Effector CD4-positive, alpha-beta T cell (primary cell): Measurements from ENCODE around the gene GULP1.
"Not testable (repeated sequence)": the region's sequence is repeated elsewhere in the genome, so short reads cannot be mapped to it uniquely, and the experiment has no call there.

Source experiments
- DNase-seq: peaks from one replicate; pipeline ENCODE4 v3.0.0-alpha.2; 2020

The GULP1 gene

DNA sequence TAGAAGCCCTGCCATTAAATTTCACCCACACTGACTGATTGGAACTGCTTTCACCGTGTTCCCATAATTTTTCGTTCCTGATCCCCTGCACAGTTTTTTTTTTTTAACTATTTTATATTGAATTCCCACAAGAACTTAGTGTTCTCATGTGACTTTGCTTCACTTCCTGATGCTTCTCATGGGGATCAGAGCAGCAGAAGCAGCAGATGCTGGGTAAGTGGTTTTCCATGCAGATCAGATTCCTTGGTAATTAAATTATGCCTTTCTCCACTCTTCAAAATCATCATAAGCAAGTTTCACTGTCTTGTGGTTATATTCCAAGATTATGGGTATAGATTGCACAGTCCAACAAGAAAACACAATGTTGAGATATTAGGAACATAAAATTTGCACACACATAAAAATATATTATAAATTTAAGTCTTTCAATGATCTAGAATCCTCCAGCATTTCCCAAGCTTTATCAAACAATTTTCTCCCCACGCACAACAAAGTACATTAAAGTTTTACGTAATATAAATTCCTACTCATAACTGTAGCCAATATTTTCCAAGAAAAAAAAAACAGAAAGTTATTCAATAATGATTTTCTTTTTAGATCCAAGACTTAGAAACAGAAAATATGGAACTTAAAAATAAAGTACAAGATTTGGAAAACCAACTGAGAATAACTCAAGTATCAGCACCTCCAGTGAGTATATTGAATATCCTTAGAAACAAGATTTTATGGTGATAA, 277.9 kb downstream of the GULP1 start:
- no peak for DNase-seq

- no peak for DNase-seq
These were observed 278.7 kb downstream of the GULP1 start for GRCh38 chr2:188570370-188570769.

- no peak for DNase-seq
These were observed 280.0 kb downstream of the GULP1 start for GRCh38 chr2:188571543-188572303.

DNA sequence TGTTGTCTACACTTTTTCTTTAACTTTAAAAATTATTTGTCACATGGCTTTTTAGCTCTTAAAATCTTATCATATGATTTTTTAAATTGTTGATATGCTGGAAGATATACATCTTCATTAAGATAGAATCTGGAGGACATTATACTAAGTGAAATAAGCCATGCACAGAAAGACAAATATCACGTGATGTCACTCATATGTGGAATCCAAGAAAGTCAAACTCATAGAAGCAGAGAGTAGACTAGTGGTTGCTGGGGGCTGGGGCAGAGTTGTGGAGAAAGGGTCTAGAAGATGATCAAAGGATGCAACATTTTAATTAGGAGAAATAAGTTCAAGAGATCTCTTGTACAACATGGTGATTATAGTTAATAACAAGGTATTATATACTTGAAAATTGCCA, 280.9 kb downstream of the GULP1 start:
- DNase-seq, result no peak

- no peak for DNase-seq
These were observed 281.8 kb downstream of the GULP1 start for GRCh38 chr2:188573453-188573852.

- DNase-seq, result no peak
These were observed 284.3 kb downstream of the GULP1 start for GRCh38 chr2:188576006-188576405.

DNA sequence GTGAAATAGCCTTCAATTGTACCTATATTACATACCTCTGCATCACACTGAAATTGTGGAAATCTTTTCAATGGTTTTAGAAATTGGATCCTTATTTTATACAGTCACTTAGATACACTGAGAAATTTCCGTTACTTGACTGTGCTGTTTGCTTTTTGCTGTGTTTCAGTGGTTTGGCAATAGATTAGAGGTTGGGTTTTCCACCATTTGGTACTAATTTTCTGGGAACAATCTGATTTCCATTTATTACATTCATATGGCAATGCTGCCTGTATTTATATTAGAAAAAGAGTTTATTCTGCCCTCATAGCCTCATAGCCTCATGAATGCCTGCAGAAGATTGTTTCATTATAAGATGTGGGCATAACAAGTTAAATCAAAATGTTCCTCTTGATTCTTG, 285.0 kb downstream of the GULP1 start:
- no peak for DNase-seq

GRCh38 chr2:188577231-188577630, 285.6 kb downstream of the GULP1 start:
- no peak for DNase-seq

GRCh38 chr2:188580738-188581137, 289.1 kb downstream of the GULP1 start:
- DNase-seq, result no peak

GRCh38 chr2:188582211-188582610, 290.5 kb downstream of the GULP1 start:
- DNase-seq, result no peak

GRCh38 chr2:188588235-188588634, 296.6 kb downstream of the GULP1 start:
- DNase-seq, result no peak

GRCh38 chr2:188596054-188596453, 304.4 kb downstream of the GULP1 start:
- no peak for DNase-seq

DNA sequence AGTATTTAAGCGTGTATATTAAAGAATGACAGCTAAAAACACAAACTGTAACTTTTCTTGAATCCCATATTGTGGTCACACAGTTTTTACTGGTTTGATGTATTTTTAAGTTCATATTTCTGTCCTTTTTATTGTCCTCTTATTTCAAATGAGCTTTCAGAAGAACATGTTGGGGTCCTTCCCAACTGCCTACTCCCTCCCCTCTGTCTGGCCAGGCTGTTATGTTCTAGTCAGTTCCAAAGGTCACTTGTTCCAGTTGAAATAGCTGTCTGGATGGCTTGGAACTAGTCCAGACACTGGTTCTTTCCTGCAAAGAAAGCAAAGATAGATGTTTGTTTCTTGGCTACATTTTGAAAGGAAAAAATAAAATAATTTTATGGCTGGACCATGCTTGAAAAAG, 306.9 kb downstream of the GULP1 start:
- no peak for DNase-seq

GRCh38 chr2:188599140-188599539, 307.5 kb downstream of the GULP1 start:
- DNase-seq, result no peak

DNA sequence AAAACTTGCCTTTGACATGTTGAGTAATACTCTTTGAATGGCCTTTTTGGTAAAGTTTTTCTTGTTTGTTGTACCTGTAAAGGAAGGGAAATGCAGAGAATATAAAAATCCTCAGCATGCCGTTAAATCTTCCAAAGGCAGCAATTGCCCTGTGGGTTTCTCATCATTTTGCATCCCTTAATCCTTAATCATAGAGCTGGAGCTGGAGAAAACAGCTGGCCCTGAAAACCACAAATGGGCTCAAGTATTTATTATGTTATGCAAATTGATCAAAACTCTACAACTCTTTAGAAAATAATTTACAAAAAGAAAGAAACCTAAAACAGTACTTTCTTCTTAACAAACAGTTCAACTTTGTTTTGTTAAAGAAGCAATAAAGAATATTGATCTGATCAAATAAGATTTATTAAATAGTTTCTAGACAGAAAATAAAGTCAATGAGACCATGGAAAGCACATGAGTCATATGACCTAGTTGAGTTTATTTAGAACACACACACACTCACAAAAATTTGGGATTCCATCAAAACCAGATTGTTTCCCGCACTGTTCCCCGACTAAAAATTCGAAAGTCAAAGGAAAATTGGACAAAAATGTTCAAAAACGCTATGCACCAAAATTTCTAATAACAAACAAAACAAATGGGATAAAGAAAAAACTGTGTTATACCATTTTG, 309.0 kb downstream of the GULP1 start:
- DNase-seq, result no peak

DNA sequence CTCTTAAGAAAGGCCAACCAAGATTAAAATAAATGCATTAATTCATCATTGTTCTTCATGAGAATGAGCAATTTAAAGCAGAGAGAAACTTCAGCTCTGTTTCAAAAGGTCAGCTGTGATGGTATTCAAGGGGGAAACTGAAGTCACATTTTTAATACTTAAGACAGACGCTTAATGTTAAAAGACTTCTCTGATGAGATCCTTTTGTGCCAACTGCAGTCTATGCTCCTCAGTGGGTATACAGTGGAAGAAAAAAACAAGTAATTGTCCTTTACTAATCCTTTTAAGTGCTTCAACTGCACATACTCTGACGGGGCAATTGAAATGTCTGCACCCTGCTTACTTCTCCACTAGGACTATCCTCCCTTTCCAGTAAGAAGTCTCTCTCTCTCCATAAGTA, 309.7 kb downstream of the GULP1 start:
- DNase-seq, result no peak

- DNase-seq, result no peak
These were observed 310.3 kb downstream of the GULP1 start for GRCh38 chr2:188601927-188602326.

- DNase-seq, result no peak
These were observed 312.9 kb downstream of the GULP1 start for GRCh38 chr2:188604579-188604978.

DNA sequence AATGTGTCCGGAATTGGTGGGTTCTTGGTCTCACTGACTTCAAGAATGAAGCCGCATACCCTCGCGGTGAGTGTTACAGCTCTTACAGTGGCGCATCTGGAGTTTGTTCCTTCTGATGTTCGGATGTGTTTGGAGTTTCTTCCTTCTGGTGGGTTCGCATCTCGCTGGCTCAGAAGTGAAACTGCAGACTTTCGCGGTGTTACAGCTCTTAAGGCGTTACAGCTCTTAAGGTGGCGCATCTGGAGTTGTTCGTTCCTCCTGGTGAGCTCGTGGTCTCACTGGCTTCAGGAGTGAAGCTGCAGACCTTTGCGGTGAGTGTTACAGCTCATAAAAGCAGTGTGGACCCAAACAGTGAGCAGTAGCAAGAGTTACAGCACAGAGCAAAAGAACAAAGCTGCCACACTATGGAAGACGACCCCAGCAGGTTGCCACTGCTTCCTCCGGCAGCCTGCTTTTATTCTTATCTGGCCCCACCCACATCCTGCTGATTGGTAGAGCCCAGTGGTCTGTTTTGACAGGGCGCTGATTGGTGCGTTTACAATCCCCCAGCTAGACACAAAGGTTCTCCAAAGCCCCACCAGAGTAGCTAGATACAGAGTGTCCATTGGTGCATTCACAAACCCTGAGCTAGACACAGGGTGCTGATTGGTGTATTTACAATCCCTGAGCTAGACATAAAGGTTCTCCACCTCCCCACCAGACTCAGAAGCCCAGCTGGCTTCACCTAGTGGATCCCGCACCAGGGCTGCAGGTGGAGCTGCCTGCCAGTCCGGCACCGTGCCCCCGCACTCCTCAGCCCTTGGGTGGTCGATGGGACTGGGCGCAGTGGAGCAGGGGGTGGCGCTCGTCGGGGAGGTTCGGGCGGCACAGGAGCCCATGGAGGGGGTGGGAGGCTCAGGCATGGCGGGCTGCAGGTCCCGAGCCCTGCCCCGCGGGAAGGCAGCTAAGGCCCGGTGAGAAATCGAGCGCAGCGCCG, 314.2 kb downstream of the GULP1 start:
- DNase-seq, result not testable (repeated sequence)

DNA sequence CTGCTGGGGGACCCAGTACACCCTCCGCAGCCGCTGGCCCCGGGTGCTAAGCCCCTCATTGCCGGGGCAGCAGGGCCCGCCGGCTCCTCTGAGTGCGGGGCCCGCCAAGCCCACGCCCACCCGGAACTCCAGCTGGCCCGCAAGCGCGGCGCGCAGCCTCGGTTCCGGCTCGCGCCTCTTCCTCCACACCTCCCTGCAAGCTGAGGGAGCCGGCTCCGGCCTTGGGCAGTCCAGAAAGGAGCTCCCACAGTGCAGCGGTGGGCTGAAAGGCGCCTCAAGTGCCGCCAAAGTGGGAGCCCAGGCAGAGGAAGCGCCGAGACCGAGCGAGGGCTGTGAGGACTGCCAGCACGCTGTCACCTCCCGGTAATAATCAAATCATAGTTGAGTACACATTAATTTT, 314.9 kb downstream of the GULP1 start:
- DNase-seq, result not testable (repeated sequence)

DNA sequence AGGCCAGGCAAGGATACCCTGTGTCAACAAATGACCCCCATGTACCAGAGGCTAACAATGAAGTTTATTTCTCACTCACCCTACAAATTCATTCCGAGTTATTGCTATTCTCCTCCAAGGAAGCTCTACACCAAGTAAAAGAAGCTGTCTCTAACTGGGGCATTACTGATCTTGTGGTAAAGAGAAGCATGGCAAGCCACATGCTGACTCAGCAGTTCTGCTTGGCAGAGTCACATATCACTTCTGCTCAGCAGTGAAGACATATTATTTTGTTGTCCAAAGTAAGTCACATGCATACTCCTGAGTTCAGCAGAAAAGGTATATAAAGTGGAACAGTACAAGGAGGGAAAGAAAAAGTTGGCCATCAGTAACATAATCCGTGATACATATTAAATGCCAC, 315.8 kb downstream of the GULP1 start:
- DNase-seq, result no peak

DNA sequence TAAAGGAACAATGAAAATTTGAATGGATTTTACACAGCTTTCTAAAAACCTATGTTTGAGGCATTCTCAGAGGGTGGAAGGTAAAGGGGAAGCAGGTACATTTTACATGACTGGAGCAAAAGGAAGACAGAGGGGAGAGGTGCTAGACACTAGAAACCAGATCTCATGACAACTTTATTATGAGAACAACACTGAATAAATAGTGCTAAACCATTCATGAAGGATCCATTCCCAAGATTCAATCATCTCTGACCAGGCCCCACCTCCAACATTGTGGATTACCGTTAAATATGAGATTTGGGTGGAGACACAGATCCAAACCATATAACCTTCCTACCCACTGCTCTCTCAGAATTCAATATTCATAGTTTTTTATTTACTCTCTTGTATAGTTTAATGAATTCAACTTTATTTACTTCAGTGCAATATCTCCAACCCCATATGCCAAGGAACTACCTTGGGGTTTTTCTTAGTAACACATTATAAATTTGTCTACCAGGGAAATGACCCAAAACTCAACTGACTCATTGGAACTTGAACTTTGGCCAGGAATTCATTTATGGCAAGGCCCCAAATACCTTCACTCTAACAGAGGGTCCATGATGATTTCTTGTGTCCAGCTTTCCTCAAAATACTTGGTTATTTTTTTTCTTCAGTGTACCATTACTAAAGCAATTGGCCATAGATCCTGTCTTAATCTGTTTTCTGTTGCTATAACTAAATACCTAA, 317.8 kb downstream of the GULP1 start:
- no peak for DNase-seq
